RPMI8226 (cell line): Measurements from ENCODE around the gene C1GALT1.

Experiments
- DNase-seq: peaks from one replicate; pipeline ENCODE4 v3.0.0-alpha.2; 2015

The C1GALT1 gene

DNA sequence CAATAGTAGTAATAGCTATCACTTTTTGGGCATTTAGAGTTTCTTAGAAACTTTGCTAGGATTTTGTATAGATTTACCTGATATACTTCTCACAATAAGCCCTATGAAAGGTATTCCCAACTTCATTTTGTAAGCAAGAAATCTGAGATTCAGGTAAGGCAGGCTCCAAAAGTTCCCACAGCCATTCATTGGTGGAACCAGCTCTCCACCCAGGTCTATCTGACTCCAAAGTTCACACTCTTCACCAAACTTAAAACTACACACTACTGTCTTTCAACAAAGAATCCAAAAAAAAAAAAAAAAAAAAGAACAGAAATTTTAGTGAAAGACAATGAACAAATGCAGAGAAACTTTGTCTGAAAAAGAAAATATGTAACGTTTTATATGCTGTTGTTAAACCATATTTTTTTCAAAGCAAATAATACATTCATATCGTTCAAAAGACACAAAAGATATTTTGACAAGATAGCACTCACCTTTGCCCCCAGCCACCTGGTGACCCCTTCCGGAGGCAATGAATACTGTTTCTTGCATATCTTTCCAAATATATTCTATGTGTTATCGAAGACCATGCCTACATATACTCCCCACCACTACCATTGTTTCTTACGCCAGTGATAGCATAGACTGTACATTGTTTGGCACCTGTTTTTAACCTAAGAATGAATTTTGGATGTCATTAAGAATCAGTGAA, 108.2 kb downstream of the C1GALT1 start:
- no peak for DNase-seq

DNA sequence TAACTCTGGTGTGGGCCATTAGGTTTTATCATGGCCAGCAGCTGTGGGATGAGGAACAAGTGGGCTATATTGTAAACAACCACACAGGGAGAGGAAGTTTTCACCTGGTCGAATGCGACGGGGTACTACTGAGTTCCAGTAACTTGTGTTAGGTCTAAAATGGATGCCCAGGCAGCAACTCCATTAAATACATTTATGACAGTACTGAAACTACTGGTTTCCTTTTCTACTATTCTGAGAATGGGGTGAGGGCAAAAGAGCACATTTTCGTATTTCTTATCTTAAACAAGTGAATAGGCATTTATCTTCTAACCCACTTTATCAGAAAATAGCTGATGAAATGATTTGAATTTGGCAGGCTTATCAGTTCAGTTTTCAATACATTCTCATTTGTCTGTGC, 109.7 kb downstream of the C1GALT1 start:
- DNase-seq: no peak

DNA sequence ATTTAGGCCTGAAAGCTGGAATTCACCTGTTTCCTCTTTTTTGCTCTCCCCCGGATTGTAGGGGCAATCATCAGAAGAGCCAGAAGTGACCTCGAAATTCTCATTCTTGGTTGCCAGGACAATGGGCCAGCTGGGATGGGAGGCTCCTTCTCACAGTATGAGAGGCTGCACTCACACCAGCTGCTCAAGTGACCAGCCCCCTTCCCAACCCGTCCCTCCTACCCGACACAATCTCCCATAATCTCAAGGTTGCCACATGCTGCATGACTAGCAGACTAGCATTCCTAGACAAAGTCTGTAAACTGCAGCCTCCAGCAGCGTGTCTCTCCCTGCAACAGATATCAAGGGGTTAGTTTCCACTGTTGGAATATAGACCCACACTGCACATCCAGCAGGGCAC, 110.3 kb downstream of the C1GALT1 start:
- no peak for DNase-seq

DNA sequence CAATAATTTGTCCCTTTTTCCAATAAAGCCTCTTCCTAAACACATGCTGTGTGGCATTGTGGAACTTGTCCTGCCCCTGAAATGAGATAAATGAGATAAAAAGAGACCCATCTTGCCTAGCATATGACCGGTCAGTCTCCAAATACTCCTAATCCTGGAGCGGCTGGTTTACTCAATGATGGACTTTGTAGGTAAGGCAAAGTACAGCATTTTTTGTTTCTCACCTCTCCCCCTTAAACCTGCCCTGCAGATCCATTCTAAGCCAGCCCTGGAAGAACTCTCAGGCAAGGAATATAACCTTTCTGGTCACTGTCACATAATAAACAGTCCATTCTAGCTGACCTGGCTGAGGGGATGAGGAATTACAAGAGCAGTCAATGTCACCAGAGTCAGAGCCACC, 110.7 kb downstream of the C1GALT1 start:
- DNase-seq: no peak

DNA sequence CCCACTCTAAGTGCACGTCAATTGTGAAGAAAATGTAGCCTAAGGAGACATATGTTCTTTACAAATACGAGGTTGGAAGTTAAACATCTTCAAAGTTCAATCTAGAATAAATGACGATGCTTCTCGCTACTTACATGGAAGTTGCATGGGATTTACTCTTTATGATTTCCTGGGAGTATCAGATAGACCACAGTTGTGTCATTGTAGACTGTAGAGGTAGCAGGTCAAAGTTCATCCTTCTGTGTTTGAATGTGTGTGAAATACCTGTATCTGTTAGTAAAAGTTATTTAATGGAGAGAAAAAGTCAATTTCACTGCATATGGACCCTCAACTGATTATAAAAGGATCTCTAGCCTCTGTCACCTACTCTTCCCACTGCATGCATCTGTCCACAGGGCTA, 112.6 kb downstream of the C1GALT1 start:
- DNase-seq: no peak
